Right forelimb (tissue), 1 donor: ENCODE data around the gene LPAR3.

Experiments used
- DNase-seq: peaks from one replicate; pipeline ENCODE4 v3.0.0-alpha.2; 2018

LPAR3 gene

GRCh38 chr1:84773195-84773594 lies 119.8 kb downstream of the LPAR3 start:
- no peak for DNase-seq

GRCh38 chr1:84772428-84772943 lies 120.5 kb downstream of the LPAR3 start:
- peak; percentile 85 for DNase-seq

GRCh38 chr1:84771895-84772294 lies 121.1 kb downstream of the LPAR3 start:
- no peak for DNase-seq

GRCh38 chr1:84770481-84770880 lies 122.5 kb downstream of the LPAR3 start:
- DNase-seq, result no peak

- DNase-seq, result no peak
Measured at GRCh38 chr1:84769636-84770035, 123.4 kb downstream of the LPAR3 start.

GRCh38 chr1:84768634-84769033 lies 124.4 kb downstream of the LPAR3 start:
- DNase-seq, result no peak

- DNase-seq, result no peak
Measured at GRCh38 chr1:84763912-84764680, 128.9 kb downstream of the LPAR3 start.

GRCh38 chr1:84762664-84763063 lies 130.3 kb downstream of the LPAR3 start:
- DNase-seq, result no peak
